ENCODE measurements around the gene ZNF530.

Gene ZNF530

GRCh38 chr19:57599761-57600383 lies at the start of gene ZNF530:
Gene ZNF530 (plus strand): TSS chr19:57599885. CDS start chr19:57604346, 4,461 bp downstream.
- peak; percentile 83 to 95 (median 94) for DNase-seq

DNA sequence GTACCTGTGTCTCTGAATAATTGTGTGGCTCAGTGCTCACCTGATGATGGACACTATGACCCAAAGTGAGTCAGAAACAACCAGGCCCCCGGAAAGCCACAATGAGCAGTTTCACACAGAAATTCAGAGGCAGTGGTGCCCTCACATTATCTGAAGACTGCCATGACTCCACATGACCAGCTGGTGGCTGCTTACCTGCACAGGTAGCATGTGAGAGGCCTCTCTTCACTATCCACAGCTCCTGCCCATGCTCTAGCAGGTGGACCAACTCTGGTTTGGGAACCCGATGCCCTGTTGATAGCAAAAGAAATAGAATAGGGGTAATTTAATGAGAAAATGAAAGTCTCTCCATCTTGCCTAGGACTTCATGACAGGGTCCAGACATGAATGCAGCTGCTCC lies 47.3 kb upstream of the ZNF530 start:
- DNase-seq: no peak

GRCh38 chr19:57557659-57558058 lies 42.0 kb upstream of the ZNF530 start:
- DNase-seq: no peak

GRCh38 chr19:57558525-57558924 lies 41.2 kb upstream of the ZNF530 start:
- DNase-seq: no peak

DNA sequence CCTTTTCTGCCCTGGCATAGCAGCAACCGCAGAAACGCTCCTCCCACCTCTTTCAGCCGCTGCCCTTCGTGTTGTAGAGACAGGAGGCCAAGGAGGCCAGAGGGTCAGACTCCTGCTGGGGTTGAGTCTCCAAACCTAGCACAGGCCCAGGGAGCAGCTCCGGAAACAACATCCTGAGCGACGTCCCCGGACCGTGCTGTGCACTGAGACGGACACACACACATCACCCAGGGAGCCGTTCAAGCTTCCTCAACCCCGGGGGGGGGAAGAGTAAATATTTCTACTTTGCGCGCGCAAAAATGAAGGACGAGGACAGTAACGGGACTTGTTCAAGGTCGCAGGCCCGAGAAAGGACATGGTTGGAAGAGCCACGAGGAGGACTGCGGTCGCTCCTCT lies 40.7 kb upstream of the ZNF530 start:
- DNase-seq: peak; percentile 2 to 40 (median 13)

- DNase-seq: peak; percentile 68 to 84 (median 82)
These were observed 40.2 kb upstream of the ZNF530 start, which contains the start of gene ZNF550 for GRCh38 chr19:57559404-57560025. Gene ZNF550 (minus strand): TSS chr19:57559863. CDS start chr19:57559682, 181 bp downstream.

DNA sequence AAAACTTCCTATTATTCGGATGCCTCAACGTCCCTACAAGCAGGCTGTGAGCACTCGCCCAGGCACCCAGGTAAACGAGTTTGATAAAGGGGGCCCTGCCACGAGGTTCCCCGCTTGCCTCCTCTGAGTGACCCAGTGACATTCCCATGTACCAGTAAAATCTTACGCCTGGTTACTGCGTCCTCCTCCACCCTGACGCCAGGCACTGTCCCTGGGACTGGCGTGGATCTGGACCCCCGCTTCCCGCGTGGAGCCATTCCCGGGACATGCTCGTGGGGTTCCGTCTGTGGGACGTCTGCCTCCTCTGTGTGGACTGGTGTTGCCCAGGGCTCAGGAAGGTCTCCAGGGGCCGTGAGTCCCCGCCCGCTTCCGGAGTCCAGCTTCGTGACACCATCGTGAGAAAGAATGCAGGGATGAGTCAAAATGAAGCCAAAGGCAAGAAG lies 39.6 kb upstream of the ZNF530 start:
- no peak for DNase-seq

DNA sequence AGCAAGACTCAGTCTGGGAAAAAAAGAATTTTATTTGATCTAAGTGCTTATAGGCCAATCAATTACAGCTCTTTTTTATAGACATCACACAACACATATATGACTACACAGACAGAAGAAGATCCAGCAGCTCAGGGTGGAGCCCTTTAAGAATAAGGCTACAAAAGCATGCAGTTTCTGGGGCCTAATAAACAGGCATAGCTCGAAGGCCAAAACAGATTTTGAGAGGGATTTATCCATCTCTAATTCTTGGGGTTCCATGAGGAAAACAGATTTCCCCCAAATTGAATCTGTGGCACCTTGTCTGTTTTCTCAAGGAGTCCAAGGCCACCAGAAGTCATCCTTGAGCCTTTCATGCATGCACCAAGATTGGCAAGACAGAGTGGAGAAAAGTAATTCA lies 36.1 kb upstream of the ZNF530 start:
- no peak for DNase-seq

DNA sequence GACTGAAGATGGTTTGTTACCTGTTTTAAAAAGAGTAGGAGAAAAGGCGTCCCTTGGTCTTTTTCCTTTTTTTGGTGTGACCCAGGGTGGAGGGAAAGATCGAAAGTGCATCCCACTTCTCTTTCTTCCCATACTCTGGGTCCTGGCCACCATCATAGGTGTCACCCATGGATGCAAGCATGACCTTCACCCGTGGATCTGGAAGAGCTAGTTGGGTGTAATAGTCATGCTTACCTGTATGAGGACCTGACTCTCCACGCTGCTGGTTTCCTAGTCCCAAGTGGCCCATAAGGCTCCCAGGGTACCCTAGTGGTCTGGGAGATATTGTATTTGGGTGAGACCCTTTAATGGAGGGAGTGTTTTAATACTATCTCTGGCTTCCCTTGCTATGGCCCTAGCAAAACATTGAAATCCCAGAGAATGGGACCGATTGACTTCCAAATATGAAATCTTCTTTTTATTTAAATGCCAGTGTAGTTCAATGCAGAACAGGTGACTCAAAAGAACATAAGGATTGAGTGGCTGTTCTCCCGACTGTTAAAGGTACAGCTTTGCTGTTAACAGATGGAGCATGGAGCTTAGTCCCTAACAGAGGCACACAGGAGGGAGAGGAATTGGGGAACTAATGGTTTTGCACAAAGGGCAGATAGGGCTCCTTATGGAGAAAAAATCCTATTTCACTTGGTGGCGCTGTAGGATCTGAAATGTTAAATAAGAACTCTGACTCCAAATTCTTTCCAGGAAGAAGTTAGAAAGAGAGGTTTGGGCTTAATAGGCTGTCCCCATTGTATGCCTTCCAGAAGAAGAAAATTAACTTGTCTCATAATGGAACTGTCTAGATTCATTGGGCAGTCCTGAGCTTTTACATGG lies 33.1 kb upstream of the ZNF530 start:
- peak; percentile 9 to 54 (median 10) for DNase-seq

- no peak for DNase-seq
These were observed 29.0 kb upstream of the ZNF530 start for GRCh38 chr19:57570707-57571106.

GRCh38 chr19:57572415-57572947 lies 27.2 kb upstream of the ZNF530 start:
- no peak for DNase-seq

GRCh38 chr19:57576661-57577060 lies 23.0 kb upstream of the ZNF530 start:
- no peak for DNase-seq

GRCh38 chr19:57578487-57579205 lies 21.0 kb upstream of the ZNF530 start, which contains the start of gene ZNF416:
Gene ZNF416 (minus strand): TSS chr19:57578911. CDS start chr19:57578704, 207 bp downstream.
- peak; percentile 93 to 98 (median 97) for DNase-seq

DNA sequence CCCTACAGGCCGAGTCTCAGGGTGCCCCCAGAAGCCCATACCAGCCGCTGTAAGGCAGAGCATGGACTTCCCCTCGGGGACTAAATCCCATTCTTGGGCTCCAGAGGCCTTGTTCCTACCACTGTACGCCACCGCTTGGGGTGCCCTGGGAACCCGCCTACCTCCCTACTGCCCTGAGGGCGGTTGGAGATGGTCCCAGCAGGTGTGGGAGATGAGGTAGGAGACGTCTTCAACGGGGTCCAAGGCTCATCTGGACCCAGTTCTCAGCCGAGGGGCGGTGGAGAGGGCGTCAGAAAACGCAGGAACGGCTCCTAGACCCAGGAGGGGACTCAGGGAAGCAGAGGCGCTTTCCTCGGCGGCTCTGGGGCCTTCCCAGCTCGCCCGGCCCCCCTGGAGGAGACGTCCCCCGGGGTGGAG lies 16.6 kb upstream of the ZNF530 start:
- DNase-seq: no peak

GRCh38 chr19:57583521-57584416 lies 15.9 kb upstream of the ZNF530 start, which contains the start of gene ZIK1:
Gene ZIK1 (plus strand): TSS chr19:57584145. CDS start chr19:57584357, 212 bp downstream.
- peak; percentile 19 to 88 (median 42) for DNase-seq

- no peak for DNase-seq
These were observed 12.2 kb upstream of the ZNF530 start for GRCh38 chr19:57587529-57587928.

GRCh38 chr19:57599377-57599760 lies 316 bp upstream of the ZNF530 start:
- DNase-seq: no peak

- DNase-seq: no peak
These were observed 7.2 kb downstream of the ZNF530 start for GRCh38 chr19:57606931-57607330.

DNA sequence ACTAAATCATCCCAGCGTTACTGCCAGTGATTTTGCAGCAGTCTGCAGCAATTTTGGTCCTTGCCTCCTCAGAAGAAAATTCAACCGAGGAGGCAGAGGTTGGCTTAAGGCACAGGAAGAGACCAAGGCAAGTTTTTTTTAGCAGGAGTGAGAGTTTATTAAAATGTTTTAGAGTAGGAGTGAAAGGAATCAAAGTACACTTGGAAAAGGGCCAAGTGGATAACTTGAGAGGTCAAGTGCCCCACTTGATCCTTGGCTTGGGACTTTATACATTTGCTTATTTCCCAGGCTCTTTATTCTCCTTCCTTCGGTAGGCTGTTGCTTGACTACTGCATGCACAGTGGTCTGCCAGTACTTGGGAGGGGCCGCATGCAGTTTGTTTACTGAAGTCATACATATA lies 11.4 kb downstream of the ZNF530 start:
- no peak for DNase-seq

GRCh38 chr19:57613941-57614743 lies 14.5 kb downstream of the ZNF530 start, which contains the start of gene ZNF134:
Gene ZNF134 (plus strand): TSS chr19:57614242. CDS start chr19:57619469, 5,227 bp downstream.
- peak; percentile 81 to 91 (median 90) for DNase-seq

Data from NCI-H1417 (cell line).